Stomach (tissue), 9 donors: ENCODE data around the gene SLC22A12. TPM values are rescaled to one million over a fixed set of nuclear protein-coding genes. Genes with fewer than 3 reads are reported as not detected.

Source experiments
- DNase-seq, 2 donors: peaks; one replicate each; pipeline versions ENCODE4 v3.0.0 to v3.0.0-alpha.2; 2013 to 2019
- H3K27ac ChIP-seq, 5 donors: fragments of 200-600 bp in 4 of 5; sonication (generic) in 4 of 5; one replicate each; pipeline ENCODE4 v1.5.1; 2013 to 2019; ENCODE audit warnings: mild to moderate bottlenecking in 1 of 5, moderate library complexity in 1 of 5
- H3K27me3 ChIP-seq, 3 donors: fragments of 200-600 bp; sonication (generic); one replicate each; pipeline ENCODE4 v1.5.1; 2017 to 2019; ENCODE audit warnings: mixed run types in 1 of 3
- H3K36me3 ChIP-seq, 4 donors: fragments of 200-600 bp; sonication (generic); 1 replicate in 3 of 4; 2 replicates in 1 of 4; pipeline ENCODE4 v1.5.1; 2016 to 2019
- H3K4me1 ChIP-seq, 4 donors: fragments of 200-600 bp; sonication (generic); one replicate each; pipeline ENCODE4 v1.5.1; 2016 to 2019
- H3K4me3 ChIP-seq, 4 donors: fragments of 200-600 bp; sonication (generic) in 3 of 4; one replicate each; pipeline ENCODE4 v1.5.1; 2016 to 2019; ENCODE audit warnings: mild to moderate bottlenecking in 1 of 4
- H3K9me3 ChIP-seq, 4 donors: fragments of 200-600 bp; sonication (generic); one replicate each; pipeline ENCODE4 v1.5.1; 2016 to 2019
- CTCF ChIP-seq, 7 experiments: fragments of 450-650 bp in 4 of 7; fragments of 200-600 bp in 3 of 7; sonication (generic) in 3 of 7; IDR thresholded peaks; one replicate each; pipeline ENCODE4 v1.5.1; 2016 to 2019; ENCODE audit warnings: antibody characterized with exemption in 7 of 7, control low read depth in 2 of 7, mild to moderate bottlenecking in 1 of 7
- EP300 ChIP-seq: sonication (generic); formaldehyde crosslinking; IDR thresholded peaks from one replicate; pipeline ENCODE4 v1.6.1; 2017; ENCODE audit warnings: antibody characterized with exemption
- POLR2A ChIP-seq, 4 donors: fragments of 450-650 bp; IDR thresholded peaks; one replicate each; pipeline ENCODE4 v1.6.1; 2016; ENCODE audit warnings: antibody characterized with exemption in 4 of 4, control low read depth in 2 of 4, mild to moderate bottlenecking in 1 of 4, moderate library complexity in 1 of 4
- POLR2AphosphoS5 ChIP-seq, 3 donors: sonication (generic); formaldehyde crosslinking; IDR thresholded peaks; one replicate each; pipeline ENCODE4 v1.6.1; 2016; ENCODE audit warnings: antibody characterized with exemption in 3 of 3
- WGBS, 5 donors: extraction: QIAGEN DNeasy Blood & Tissue Kit in 3 of 5; methylation state at CpG; one replicate each; pipeline versions ENCODE4 v1.1.5 to v1.1.7; 2013 to 2018; 5-methylcytosine and 5-hydroxymethylcytosine counted together
- intact Hi-C: fragments of 100-400 bp; cut with DNase I; formaldehyde crosslinking; loops from one replicate; pipeline ENCODE4 v1.15.1; 2023; ENCODE audit warnings: low total_unique reads
- polyA plus RNA-seq, 3 donors: library from polyadenylated mRNA; stranded (reverse); fragments of 200-250 nt; gene quantifications; one replicate each; pipeline ENCODE4 v1.2.3, GENCODE V29; 2013
- total RNA-seq, 5 donors: library from RNA; depleted of rRNA; stranded (reverse); fragments of >200 nt; gene quantifications; one replicate each; pipeline versions ENCODE4 v1.1.0 to v1.2.3, GENCODE V29; 2014 to 2016
- donor health status: healthy with polysubstance abuse.
- donor health status: Bipolar disorder and iron deficiency.
- donor health status: healthy.

SLC22A12 gene
- total and polyA plus RNA-seq, 8 donors: not detected

- intact Hi-C loops: no loop called here
- Histone ChIP-seq H3K36me3 (no peaks in the 10 kb centered on the region), H3K27ac (no peak overlapping the region), H3K4me1 (peaks cover 0 to under 1% (median 0%) of the 10 kb centered on the region in 4 donors), H3K4me3 (no peak overlapping the region), H3K9me3 (no peaks in the 10 kb centered on the region), H3K27me3 (peaks cover 0 to 3% (median 0%) of the 10 kb centered on the region in 3 donors)
- 60 to 79% (median 69%) methylated on average over 6 of the region's 6 CpGs for WGBS, 5 donors
- no peak for DNase-seq
- TF ChIP-seq POLR2AphosphoS5 (IDR thresholded peaks at IDR 0.05): no peak
- no peak for TF ChIP-seq POLR2A (IDR thresholded peaks at IDR 0.05)
- TF ChIP-seq EP300: no peak
- no peak for TF ChIP-seq CTCF (IDR thresholded peaks at IDR 0.05)
Observed at GRCh38 chr11:64613648-64614047, 22.6 kb downstream of the SLC22A12 start.

- WGBS, 5 donors: 66 to 82% (median 74%) methylated on average over 4 to 5 of the region's 5 CpGs
- H3K36me3 ChIP-seq: no peaks in the 10 kb centered on the region
Observed at GRCh38 chr11:64614917-64615316, 23.9 kb downstream of the SLC22A12 start.

GRCh38 chr11:64616817-64617216 lies 25.8 kb downstream of the SLC22A12 start:
- intact Hi-C loops: no loop called here
- 78 to 91% (median 82%) methylated on average over 1 to 3 of the region's 3 CpGs for WGBS, 5 donors
- Histone ChIP-seq H3K4me1 (peaks cover 0 to 14% (median 0%) of the 10 kb centered on the region in 4 donors), H3K27me3 (no peaks in the 10 kb centered on the region), H3K27ac (no peak overlapping the region), H3K36me3 (no peaks in the 10 kb centered on the region), H3K4me3 (no peak overlapping the region), H3K9me3 (no peaks in the 10 kb centered on the region)
- DNase-seq: no peak
- TF ChIP-seq CTCF (IDR thresholded peaks at IDR 0.05) (no peak), EP300 (no peak), POLR2A (IDR thresholded peaks at IDR 0.05) (no peak), POLR2AphosphoS5 (IDR thresholded peaks at IDR 0.05) (no peak)

More at GRCh38 chr11:64614917-64615316, 23.9 kb downstream of the SLC22A12 start:
- intact Hi-C loops: no loop called here
- no peaks in the 10 kb centered on the region for H3K9me3 ChIP-seq
- no peak overlapping the region for H3K27ac ChIP-seq
- H3K27me3 ChIP-seq: no peaks in the 10 kb centered on the region
- H3K4me1 ChIP-seq: peaks cover 0 to under 1% (median 0%) of the 10 kb centered on the region in 4 donors
- no peak overlapping the region for H3K4me3 ChIP-seq
- no peak for DNase-seq
- TF ChIP-seq EP300 (no peak), POLR2A (IDR thresholded peaks at IDR 0.05) (no peak), CTCF (IDR thresholded peaks at IDR 0.05) (no peak), POLR2AphosphoS5 (IDR thresholded peaks at IDR 0.05) (no peak)

- no peaks in the 10 kb centered on the region for H3K27me3 ChIP-seq
- 84 to 93% (median 85%) methylated on average over 4 of the region's 4 CpGs for WGBS, 5 donors
- H3K4me1 ChIP-seq: peaks cover 0 to 14% (median 0%) of the 10 kb centered on the region in 4 donors
- peak overlapping the region in 2 of 5 donors; percentile 1 to 53 for H3K27ac ChIP-seq
- TF ChIP-seq POLR2A (IDR thresholded peaks at IDR 0.05) (no peak), EP300 (no peak), POLR2AphosphoS5 (IDR thresholded peaks at IDR 0.05) (no peak), CTCF (IDR thresholded peaks at IDR 0.05) (no peak)
- DNase-seq: no peak
- H3K36me3 ChIP-seq: no peaks in the 10 kb centered on the region
- intact Hi-C loops: no loop called here
- H3K4me3 ChIP-seq: no peak overlapping the region
- H3K9me3 ChIP-seq: no peaks in the 10 kb centered on the region
Observed at GRCh38 chr11:64619196-64619595, 28.2 kb downstream of the SLC22A12 start.
